T-helper 2 cell treated with Interferon-gamma antibody and Interleukin-4, amounts not matched to agents 5 μg/mL and 100 μg/mL, for 36 hours (primary cell): Measurements from ENCODE around the gene DEFB127.
"Not testable (repeated sequence)": the region's sequence is repeated elsewhere in the genome, so short reads cannot be mapped to it uniquely, and the experiment has no call there.

Experiments
- DNase-seq: peaks from one replicate; pipeline ENCODE4 v3.0.0; 2021; ENCODE audit warnings: low spot score
- H3K27ac Mint-ChIP-seq: one replicate; pipeline ENCODE4 v1.8.0; 2021; ENCODE audit warnings: mild to moderate bottlenecking, mixed read lengths
- H3K27me3 Mint-ChIP-seq: one replicate; pipeline ENCODE4 v1.8.0; 2021; ENCODE audit warnings: low read depth, mixed read lengths
- H3K36me3 Mint-ChIP-seq: one replicate; pipeline ENCODE4 v1.8.0; 2021; ENCODE audit warnings: low read depth, mixed read lengths
- H3K4me1 Mint-ChIP-seq: one replicate; pipeline ENCODE4 v1.8.0; 2021; ENCODE audit warnings: low read depth, mixed read lengths
- H3K4me3 Mint-ChIP-seq: one replicate; pipeline ENCODE4 v1.8.0; 2022; ENCODE audit warnings: mild to moderate bottlenecking, moderate library complexity, mixed read lengths
- H3K9me3 Mint-ChIP-seq: one replicate; pipeline ENCODE4 v1.8.0; 2021; ENCODE audit warnings: mixed read lengths

Gene DEFB127, protein sequence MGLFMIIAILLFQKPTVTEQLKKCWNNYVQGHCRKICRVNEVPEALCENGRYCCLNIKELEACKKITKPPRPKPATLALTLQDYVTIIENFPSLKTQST

DNA sequence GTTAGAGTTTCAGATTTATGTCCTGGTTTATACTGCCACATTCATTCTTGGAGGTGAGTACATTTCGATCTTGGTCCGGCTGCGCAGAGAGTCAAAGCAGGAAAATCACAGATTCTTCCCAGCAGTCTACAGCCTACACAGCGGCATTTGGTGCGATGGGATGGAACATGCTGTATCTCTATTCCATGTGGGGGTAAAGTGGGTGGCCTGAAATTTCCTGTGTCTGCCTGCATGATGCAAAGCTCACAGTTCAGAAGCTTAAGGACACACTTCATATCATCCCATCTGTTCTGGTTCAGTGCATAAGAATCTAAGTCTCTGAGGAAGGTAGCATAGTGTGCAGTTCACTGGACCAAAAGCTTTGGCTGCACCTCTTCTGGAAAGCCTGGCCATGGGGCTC is at the start of gene DEFB127:
Gene DEFB127, plus strand, starts transcription at position 301 of the 400 bp plus-strand sequence. Its CDS starts 91 bp downstream, at position 392.
- H3K4me1 Mint-ChIP-seq, result no peaks in the 10 kb centered on the region
- no peak within 1 kb of the TSS for H3K4me3 Mint-ChIP-seq
- H3K9me3 Mint-ChIP-seq, result no peaks in the 10 kb centered on the region
- H3K27ac Mint-ChIP-seq, result no peak within 1 kb of the TSS
- H3K27me3 Mint-ChIP-seq, result peaks cover 24% of the 10 kb centered on the region
- H3K36me3 Mint-ChIP-seq, result no peaks in the 10 kb centered on the region
- DNase-seq, result no peak

DNA sequence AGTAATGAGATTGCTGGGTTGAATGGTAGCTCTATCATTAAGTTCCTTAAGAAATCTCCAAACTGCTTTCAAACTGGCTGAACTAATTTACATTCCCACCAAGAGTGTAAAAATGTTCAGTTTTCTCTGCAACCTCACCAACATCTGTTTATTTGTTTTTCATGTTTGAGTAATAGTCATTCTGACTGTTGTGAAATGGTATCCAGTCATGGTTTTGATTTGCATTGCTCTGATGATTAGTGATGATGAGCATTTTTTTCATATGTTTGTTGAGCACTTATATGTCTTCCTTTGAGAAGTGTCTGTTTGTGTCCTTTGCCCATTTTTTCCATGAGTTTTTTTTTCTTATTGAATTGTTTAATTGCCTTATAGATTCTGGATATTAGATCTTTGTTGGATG is 44.9 kb upstream of the DEFB127 start:
- Mint-ChIP-seq H3K9me3 (peaks cover 7% of the 10 kb centered on the region), H3K27ac (no peak overlapping the region), H3K27me3 (peaks cover 32% of the 10 kb centered on the region), H3K4me1 (no peaks in the 10 kb centered on the region), H3K36me3 (no peaks in the 10 kb centered on the region), H3K4me3 (no peak overlapping the region)
- DNase-seq, result no peak

DNA sequence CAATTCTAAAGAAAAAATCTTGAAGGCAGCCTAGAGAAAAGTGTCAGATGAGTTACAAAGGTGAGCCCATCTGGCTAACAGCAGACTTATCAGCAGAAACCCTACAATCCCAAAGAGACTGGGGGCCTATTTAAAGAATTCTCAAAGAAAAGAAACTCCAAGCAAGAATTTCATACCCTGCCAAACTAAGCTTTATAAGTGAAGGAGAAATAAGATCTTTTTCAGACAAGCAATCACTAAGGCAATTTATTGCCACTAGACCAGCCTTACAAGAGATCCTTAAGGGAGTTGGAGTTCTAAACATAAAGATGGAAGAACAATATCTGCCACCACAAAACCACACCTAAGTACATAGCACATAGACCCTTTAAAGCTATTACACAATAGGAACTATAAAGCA is 39.7 kb upstream of the DEFB127 start:
- H3K9me3 Mint-ChIP-seq, result peaks cover 7% of the 10 kb centered on the region
- no peak for DNase-seq
- peaks cover 27% of the 10 kb centered on the region for H3K27me3 Mint-ChIP-seq
- no peak overlapping the region for H3K4me3 Mint-ChIP-seq
- no peaks in the 10 kb centered on the region for H3K4me1 Mint-ChIP-seq
- H3K27ac Mint-ChIP-seq, result no peak overlapping the region
- H3K36me3 Mint-ChIP-seq, result no peaks in the 10 kb centered on the region

GRCh38 chr20:129786-130323 is 27.4 kb upstream of the DEFB127 start:
- H3K36me3 Mint-ChIP-seq, H3K4me1 Mint-ChIP-seq, H3K9me3 Mint-ChIP-seq, H3K27me3 Mint-ChIP-seq, H3K4me3 Mint-ChIP-seq, DNase-seq, H3K27ac Mint-ChIP-seq: not testable (repeated sequence)

DNA sequence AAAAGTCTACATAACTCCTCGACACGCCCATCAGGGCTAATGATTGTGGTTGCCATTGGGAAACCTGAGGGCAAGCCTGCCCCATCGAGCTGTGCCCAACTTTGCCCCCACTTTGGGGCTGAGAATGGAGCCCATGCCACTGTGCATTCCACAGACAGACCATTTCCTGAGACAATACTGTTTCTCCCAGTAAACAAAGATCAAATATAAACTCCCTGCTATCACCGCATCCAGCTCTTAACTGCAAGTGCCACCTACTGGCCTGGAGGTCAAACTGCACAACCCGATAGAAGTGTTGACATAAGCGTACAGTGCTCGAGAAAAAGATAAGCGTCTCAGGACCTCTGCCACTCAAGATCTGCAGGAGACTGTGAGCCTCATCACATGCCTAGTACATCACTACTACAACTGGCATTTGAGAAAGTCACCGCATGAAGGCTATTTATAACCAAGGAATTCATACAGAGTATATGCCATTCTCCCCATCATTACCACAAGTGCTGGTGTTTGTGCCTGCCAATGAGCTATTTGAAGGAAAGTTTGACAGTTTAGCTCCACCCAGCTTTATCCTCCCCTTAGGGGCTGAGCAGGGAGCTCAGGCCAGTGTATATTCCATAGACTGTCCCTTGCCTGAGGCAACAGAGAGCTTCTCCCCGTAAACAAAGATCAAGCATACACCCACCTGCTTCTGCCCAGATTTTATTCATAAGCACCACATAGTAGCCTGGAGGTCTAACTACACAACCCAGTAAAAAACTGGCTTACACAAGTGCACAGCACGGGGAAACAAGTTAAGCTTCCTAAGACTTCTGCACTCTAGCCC is 19.4 kb upstream of the DEFB127 start:
- Mint-ChIP-seq H3K4me3 (no peak overlapping the region), H3K36me3 (no peaks in the 10 kb centered on the region), H3K27me3 (peaks cover 23% of the 10 kb centered on the region), H3K4me1 (no peaks in the 10 kb centered on the region), H3K27ac (no peak overlapping the region), H3K9me3 (peaks cover 10% of the 10 kb centered on the region)
- no peak for DNase-seq

- Mint-ChIP-seq H3K4me3 (no peak within 1 kb of the TSS), H3K27me3 (peaks cover 33% of the 10 kb centered on the region), H3K4me1 (no peaks in the 10 kb centered on the region), H3K9me3 (peaks cover 7% of the 10 kb centered on the region), H3K27ac (no peak within 1 kb of the TSS), H3K36me3 (no peaks in the 10 kb centered on the region)
- no peak for DNase-seq
Observed at GRCh38 chr20:142290-142689, 15.0 kb upstream of the DEFB127 start, which contains the start of gene DEFB126. Gene DEFB126 (plus strand): TSS chr20:142590. CDS start chr20:142629, 39 bp downstream.

DNA sequence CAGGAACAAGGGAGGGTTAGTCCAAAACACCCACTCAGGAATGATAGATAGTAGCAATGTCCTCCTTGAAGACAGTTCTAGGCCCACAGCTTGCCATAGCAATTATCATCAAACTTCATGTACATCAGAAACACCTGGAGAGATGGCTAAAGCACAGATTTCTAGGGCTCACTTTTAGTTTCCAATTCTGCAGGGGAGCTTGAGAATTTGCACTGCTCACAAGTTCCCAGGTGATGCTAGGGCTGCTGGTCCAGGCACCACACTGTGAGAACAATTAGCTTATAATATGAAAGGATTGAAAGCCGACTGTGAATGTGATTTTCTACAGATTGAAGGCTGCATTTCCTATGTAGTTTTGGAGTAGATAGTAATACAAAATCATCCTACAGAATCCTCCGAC is 11.4 kb upstream of the DEFB127 start:
- Mint-ChIP-seq H3K36me3 (no peaks in the 10 kb centered on the region), H3K27ac (no peak overlapping the region), H3K27me3 (peaks cover 35% of the 10 kb centered on the region), H3K9me3 (no peaks in the 10 kb centered on the region), H3K4me1 (no peaks in the 10 kb centered on the region), H3K4me3 (no peak overlapping the region)
- DNase-seq, result no peak

DNA sequence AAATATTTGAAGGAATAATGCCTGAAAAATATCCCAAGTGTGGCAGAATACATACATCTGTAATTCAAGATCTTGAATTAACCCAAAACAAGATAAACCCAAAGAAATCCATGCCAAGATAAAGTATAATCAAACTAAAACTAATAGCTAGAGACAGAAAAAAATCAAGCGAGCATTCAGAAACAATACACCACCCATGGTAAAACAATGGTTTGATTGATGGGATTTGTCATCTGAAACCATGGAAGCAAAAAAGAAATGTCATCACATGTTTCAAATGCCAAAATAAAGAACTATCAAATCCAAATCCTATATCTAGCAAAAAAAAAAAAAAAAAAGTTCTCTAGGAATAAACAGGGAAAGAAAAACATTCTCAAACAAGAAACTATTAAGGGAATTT is 5.1 kb upstream of the DEFB127 start:
- Mint-ChIP-seq H3K27ac (no peak overlapping the region), H3K4me3 (no peak overlapping the region), H3K4me1 (no peaks in the 10 kb centered on the region)

GRCh38 chr20:164618-165017 is 7.4 kb downstream of the DEFB127 start:
- H3K4me3 Mint-ChIP-seq, result no peak overlapping the region
- DNase-seq, result no peak
- H3K4me1 Mint-ChIP-seq, result no peaks in the 10 kb centered on the region
- H3K27me3 Mint-ChIP-seq, result peaks cover 24% of the 10 kb centered on the region
- H3K9me3 Mint-ChIP-seq, result no peaks in the 10 kb centered on the region
- H3K36me3 Mint-ChIP-seq, result no peaks in the 10 kb centered on the region
- H3K27ac Mint-ChIP-seq, result no peak overlapping the region

More for the DNA sequence above, 5.1 kb upstream of the DEFB127 start:
- no peaks in the 10 kb centered on the region for H3K9me3 Mint-ChIP-seq
- no peak for DNase-seq
- no peaks in the 10 kb centered on the region for H3K36me3 Mint-ChIP-seq
- peaks cover 31% of the 10 kb centered on the region for H3K27me3 Mint-ChIP-seq

GRCh38 chr20:168876-169275 is 11.6 kb downstream of the DEFB127 start:
- DNase-seq, result no peak
- no peaks in the 10 kb centered on the region for H3K9me3 Mint-ChIP-seq
- H3K27me3 Mint-ChIP-seq, result peaks cover 22% of the 10 kb centered on the region
- no peaks in the 10 kb centered on the region for H3K4me1 Mint-ChIP-seq
- no peak overlapping the region for H3K4me3 Mint-ChIP-seq
- H3K27ac Mint-ChIP-seq, result no peak overlapping the region
- no peaks in the 10 kb centered on the region for H3K36me3 Mint-ChIP-seq

- Mint-ChIP-seq H3K27me3 (peaks cover 37% of the 10 kb centered on the region), H3K4me1 (peaks cover 11% of the 10 kb centered on the region), H3K9me3 (peaks cover 16% of the 10 kb centered on the region), H3K4me3 (no peak overlapping the region), H3K36me3 (no peaks in the 10 kb centered on the region), H3K27ac (no peak overlapping the region)
- DNase-seq, result no peak
Observed at GRCh38 chr20:184288-184687, 27.0 kb downstream of the DEFB127 start.

GRCh38 chr20:187733-188132 is 30.5 kb downstream of the DEFB127 start:
- Mint-ChIP-seq H3K9me3 (peaks cover 16% of the 10 kb centered on the region), H3K4me3 (no peak overlapping the region), H3K36me3 (no peaks in the 10 kb centered on the region), H3K27ac (no peak overlapping the region), H3K27me3 (peaks cover 36% of the 10 kb centered on the region), H3K4me1 (peaks cover 11% of the 10 kb centered on the region)
- no peak for DNase-seq

DNA sequence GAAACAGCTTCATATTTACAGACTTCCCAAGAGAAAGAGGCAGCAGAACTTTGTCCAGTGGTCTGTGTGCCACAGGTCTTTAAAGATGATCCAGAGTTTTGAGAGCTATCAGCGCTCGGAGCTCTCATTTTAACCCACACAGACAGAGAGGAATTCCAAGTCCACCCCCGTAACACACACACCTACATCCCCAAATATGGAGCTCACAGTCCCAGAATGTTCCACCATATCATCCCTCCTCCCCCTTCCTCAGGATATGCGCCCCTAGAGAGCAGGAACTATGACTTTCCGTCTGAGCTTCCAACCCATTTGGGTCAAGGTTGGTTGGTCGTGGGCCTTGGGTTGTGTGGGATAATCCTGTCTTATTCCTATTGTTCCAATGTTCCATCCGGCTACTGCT is 32.4 kb downstream of the DEFB127 start, which contains the start of gene DEFB128:
Gene DEFB128, minus strand, starts transcription at position 101 of the 400 bp plus-strand sequence. Its CDS starts 88 bp downstream, at position 13.
- Mint-ChIP-seq H3K36me3 (no peaks in the 10 kb centered on the region), H3K27ac (no peak within 1 kb of the TSS), H3K4me3 (no peak within 1 kb of the TSS), H3K4me1 (peaks cover 4% of the 10 kb centered on the region), H3K9me3 (peaks cover 4% of the 10 kb centered on the region), H3K27me3 (peaks cover 22% of the 10 kb centered on the region)
- no peak for DNase-seq

GRCh38 chr20:198225-198624 is 41.0 kb downstream of the DEFB127 start:
- Mint-ChIP-seq H3K36me3 (no peaks in the 10 kb centered on the region), H3K27me3 (peaks cover 14% of the 10 kb centered on the region), H3K27ac (no peak overlapping the region), H3K4me3 (no peak overlapping the region), H3K9me3 (peaks cover 5% of the 10 kb centered on the region), H3K4me1 (peaks cover 6% of the 10 kb centered on the region)
- no peak for DNase-seq
